HepG2 (cell line): ENCODE data around the gene C14orf93. TPM values are rescaled to one million over a fixed set of nuclear protein-coding genes. Genes with fewer than 3 reads are reported as not detected.
A peak's percentile ranks its signal among the peaks of the same experiment; 100 is the strongest.

Experiments used
- ATF3 ChIP-seq: sonication (generic); formaldehyde crosslinking; IDR thresholded peaks from 2 replicates; pipeline ENCODE4 v1.4.0; 2020; ENCODE audit warnings: missing genetic modification reagents
- HHEX ChIP-seq: IDR thresholded peaks from 2 replicates; pipeline ENCODE4 v1.6.1; 2016; ENCODE audit warnings: control low read depth
- HOXA3 ChIP-seq: sonication (generic); formaldehyde crosslinking; IDR thresholded peaks from 2 replicates; pipeline ENCODE4 v1.5.0; 2020; ENCODE audit warnings: missing genetic modification reagents
- MAFF ChIP-seq: IDR thresholded peaks from 2 replicates; pipeline ENCODE4 v1.6.1; 2011; ENCODE audit warnings: low read depth, low read length, improper control_type of control experiment
- MLXIP ChIP-seq: sonication (generic); formaldehyde crosslinking; IDR thresholded peaks from 2 replicates; pipeline ENCODE4 v1.9.0; 2021; ENCODE audit warnings: missing genetic modification reagents, borderline replicate concordance
- MNT ChIP-seq: fragments of 450-650 bp; IDR thresholded peaks from 2 replicates; pipeline ENCODE4 v1.6.1; 2016
- PBX3 ChIP-seq: sonication (generic); formaldehyde crosslinking; IDR thresholded peaks from 2 replicates; pipeline ENCODE4 v1.8.1; 2023; ENCODE audit warnings: missing genetic modification reagents, inconsistent platforms, borderline replicate concordance
- RBFOX2 ChIP-seq: fragments of 200-400 bp; formaldehyde crosslinking; IDR thresholded peaks from 2 replicates; pipeline ENCODE4 v1.6.1; 2017; ENCODE audit warnings: low read depth, mild to moderate bottlenecking, low read length
- RXRB ChIP-seq: IDR thresholded peaks from 2 replicates; pipeline ENCODE4 v1.6.1; 2016; ENCODE audit warnings: borderline replicate concordance, missing genetic modification reagents, missing compliant biosample characterization
- SNAPC2 ChIP-seq: sonication (generic); formaldehyde crosslinking; IDR thresholded peaks from 2 replicates; pipeline ENCODE4 v1.8.1; 2022; ENCODE audit warnings: mild to moderate bottlenecking, missing genetic modification reagents
- STAG1 ChIP-seq: sonication (generic); formaldehyde crosslinking; IDR thresholded peaks from 2 replicates; pipeline ENCODE4 v1.4.0; 2020; ENCODE audit warnings: missing genetic modification reagents
- TBX2 ChIP-seq: sonication (generic); formaldehyde crosslinking; IDR thresholded peaks from 2 replicates; pipeline ENCODE4 v1.5.0; 2020; ENCODE audit warnings: missing genetic modification reagents, mild to moderate bottlenecking, borderline replicate concordance
- TCF12 ChIP-seq, 2 experiments: fragments of 450-650 bp in 1 of 2; sonication (generic) in 1 of 2; formaldehyde crosslinking in 1 of 2; IDR thresholded peaks; 2 replicates each; pipeline versions ENCODE4 v1.6.1 to v1.8.0; 2017 to 2022; ENCODE audit warnings: antibody characterized with exemption in 1 of 2, mild to moderate bottlenecking in 1 of 2, missing genetic modification reagents in 1 of 2, moderate library complexity in 1 of 2
- ZBTB37 ChIP-seq: sonication (generic); formaldehyde crosslinking; IDR thresholded peaks from 2 replicates; pipeline ENCODE4 v1.4.0; 2020; ENCODE audit warnings: mild to moderate bottlenecking, missing genetic modification reagents
- ZBTB7B ChIP-seq: sonication (generic); formaldehyde crosslinking; IDR thresholded peaks from 2 replicates; pipeline ENCODE4 v1.4.0; 2020; ENCODE audit warnings: missing genetic modification reagents
- ZFP36 ChIP-seq: fragments of 150-350 bp; IDR thresholded peaks from 2 replicates; pipeline ENCODE4 v1.6.1; 2018; ENCODE audit warnings: borderline replicate concordance, low read length, low read depth; ENCODE audit not compliant: partially characterized antibody
- ZNF138 ChIP-seq: sonication (generic); formaldehyde crosslinking; IDR thresholded peaks from 2 replicates; pipeline ENCODE4 v1.5.0; 2020; ENCODE audit warnings: mild to moderate bottlenecking, low read depth, missing genetic modification reagents
- ZNF431 ChIP-seq: sonication (generic); formaldehyde crosslinking; IDR thresholded peaks from 2 replicates; pipeline ENCODE4 v1.9.0; 2022; ENCODE audit warnings: missing genetic modification reagents, low read depth, mild to moderate bottlenecking, borderline replicate concordance
- polyA plus RNA-seq, 8 experiments: library from polyadenylated mRNA; depleted of rRNA in 3 of 8; stranded (reverse) in 7 of 8; unstranded in 1 of 8; fragments of >200 nt; fragmentation: Illumina TruSeq in 4 of 8; extraction: Trizol in 4 of 8; gene quantifications; 2 replicates each; pipeline versions ENCODE4 v1.2.1 to v1.2.3, GENCODE V29; 2011 to 2016; ENCODE audit warnings: low read depth in 4 of 8, missing spikeins in 1 of 8, mixed read lengths in 1 of 8; ENCODE audit not compliant: insufficient read depth in 1 of 8
- total RNA-seq, 5 experiments: library from RNA; depleted of rRNA; stranded (reverse); fragments of >200 nt; fragmentation: Illumina TruSeq; extraction: Trizol; gene quantifications; 2 replicates each; pipeline ENCODE4 v1.2.3, GENCODE V29; 2016; ENCODE audit warnings: low read depth in 1 of 5

C14orf93 gene
- total and polyA plus RNA-seq, 2 of the 13 experiments (the other 11 are each of a cell fraction or from before 2014, with no cell fraction given): 11.4 to 22.5 TPM

GRCh38 chr14:23056956-23057756 lies 47.2 kb upstream of the C14orf93 start, which contains the start of gene CDH24 (continued):
- no peak for TF ChIP-seq ZNF431 (CRISPR knock-in tag)
- 0 out of 2 replicates have a peak, but pooled peaks have one; percentile 12 for TF ChIP-seq TBX2 (CRISPR knock-in tag)
- TF ChIP-seq HHEX: no peak
- no peak for TF ChIP-seq RXRB (CRISPR knock-in tag)
- no peak for TF ChIP-seq MLXIP (CRISPR knock-in tag)
- no peak for TF ChIP-seq ZNF138 (CRISPR knock-in tag)
- no peak for TF ChIP-seq PBX3
- no peak for TF ChIP-seq STAG1 (CRISPR knock-in tag)
- TF ChIP-seq ATF3 (CRISPR knock-in tag): no peak
- TF ChIP-seq SNAPC2 (CRISPR knock-in tag): no peak
- no peak for TF ChIP-seq RBFOX2
- no peak for TF ChIP-seq ZBTB7B (CRISPR knock-in tag)
- no peak for TF ChIP-seq MAFF
- TF ChIP-seq MNT: 0 out of 2 replicates have a peak, but pooled peaks have one; percentile 26
- no peak for TF ChIP-seq TCF12 (IDR thresholded peaks at IDR 0.05)
- peak; percentile 5; the same call in 1 of the 2 replicates for TF ChIP-seq TCF12 (CRISPR knock-in tag; IDR thresholded peaks at IDR 0.05)
- TF ChIP-seq HOXA3 (CRISPR knock-in tag): no peak
- TF ChIP-seq ZFP36: no peak
- TF ChIP-seq ZBTB37 (CRISPR knock-in tag): no peak
